GM23248 (cell line): ENCODE measurements around the gene EIF4G1. TPM values are rescaled to one million over a fixed set of nuclear protein-coding genes. Genes with fewer than 3 reads are reported as not detected.
A peak's percentile ranks its signal among the peaks of the same experiment; 100 is the strongest.

ENCODE experiments used
- DNase-seq: peaks from one replicate; pipeline ENCODE4 v3.0.0-alpha.2; 2015
- H2AFZ ChIP-seq: fragments of 200-600 bp; sonication (generic); 2 replicates; pipeline ENCODE4 v1.6.1; 2016; ENCODE audit warnings: antibody characterized with exemption
- H3F3A ChIP-seq: fragments of 200-600 bp; sonication (generic); 2 replicates; pipeline ENCODE4 v1.6.1; 2016; ENCODE audit warnings: mild to moderate bottlenecking, antibody characterized with exemption, mixed run types; ENCODE audit not compliant: insufficient read depth
- H3K27ac ChIP-seq: fragments of 200-600 bp; sonication (generic); 2 replicates; pipeline ENCODE4 v1.5.1; 2016; ENCODE audit warnings: mild to moderate bottlenecking
- H3K27me3 ChIP-seq: fragments of 200-600 bp; sonication (generic); replicated peaks from 2 replicates; pipeline ENCODE4 v1.6.1; 2016; ENCODE audit warnings: mild to moderate bottlenecking; ENCODE audit not compliant: insufficient read depth
- H3K36me3 ChIP-seq: fragments of 200-600 bp; sonication (generic); 2 replicates; pipeline ENCODE4 v1.6.1; 2016; ENCODE audit warnings: low read depth, mild to moderate bottlenecking
- H3K4me1 ChIP-seq: fragments of 200-600 bp; sonication (generic); 2 replicates; pipeline ENCODE4 v1.6.1; 2016; ENCODE audit warnings: mild to moderate bottlenecking; ENCODE audit not compliant: insufficient read depth
- H3K4me2 ChIP-seq: fragments of 200-600 bp; sonication (generic); one replicate; pipeline ENCODE4 v1.6.1; 2016; ENCODE audit warnings: mild to moderate bottlenecking; ENCODE audit not compliant: unreplicated experiment
- H3K4me3 ChIP-seq: fragments of 200-600 bp; sonication (generic); 2 replicates; pipeline ENCODE4 v1.5.1; 2016; ENCODE audit warnings: mild to moderate bottlenecking
- H3K79me2 ChIP-seq: fragments of 200-600 bp; sonication (generic); 2 replicates; pipeline ENCODE4 v1.6.1; 2016; ENCODE audit warnings: mild to moderate bottlenecking; ENCODE audit not compliant: insufficient read depth
- H3K9ac ChIP-seq: fragments of 200-600 bp; sonication (generic); 2 replicates; pipeline ENCODE4 v1.6.1; 2016; ENCODE audit warnings: mild to moderate bottlenecking
- H3K9me2 ChIP-seq: fragments of 200-600 bp; sonication (generic); 2 replicates; pipeline ENCODE4 v1.6.1; 2016; ENCODE audit warnings: mixed run types, mild to moderate bottlenecking, moderate library complexity; ENCODE audit not compliant: insufficient read depth
- H3K9me3 ChIP-seq: fragments of 200-600 bp; sonication (generic); one replicate; pipeline ENCODE4 v1.6.1; 2017; ENCODE audit warnings: low read depth
- H4K20me1 ChIP-seq: fragments of 200-600 bp; sonication (generic); 2 replicates; pipeline ENCODE4 v1.6.0; 2016; ENCODE audit not compliant: insufficient read depth
- EZH2 ChIP-seq: fragments of 200-600 bp; sonication (generic); IDR thresholded peaks from 2 replicates; pipeline ENCODE4 v1.6.1; 2018; ENCODE audit warnings: antibody characterized with exemption, mild to moderate bottlenecking; ENCODE audit not compliant: insufficient read depth, poor library complexity, severe bottlenecking
- EZH2phosphoT487 ChIP-seq: fragments of 200-600 bp; sonication (generic); IDR thresholded peaks from 2 replicates; pipeline ENCODE4 v1.6.1; 2018; ENCODE audit warnings: antibody characterized with exemption, moderate library complexity, mild to moderate bottlenecking, low read depth; ENCODE audit not compliant: insufficient read depth
- WGBS, 2 experiments: methylation state at CpG; one replicate each; pipeline ENCODE4 v1.1.6; 2015 to 2017; ENCODE audit warnings: low lambda C conversion rate in 2 of 2, low coverage in 1 of 2; ENCODE audit errors: missing lambda C conversion rate in 2 of 2; 5-methylcytosine and 5-hydroxymethylcytosine counted together
- in situ Hi-C: fragments of 300-500 bp; cut with MboI; formaldehyde crosslinking; loops from 2 replicates; pipeline ENCODE4 v1.15.0; 2020
- polyA plus RNA-seq: library from polyadenylated mRNA; unstranded; fragments of >200 nt; fragmentation: Nextera tagmentation; extraction: Ambion mirVana; gene quantifications from 2 replicates; pipeline ENCODE4 v1.2.1, GENCODE V29; 2016
- total RNA-seq: library from RNA; depleted of rRNA; stranded (reverse); fragments of >200 nt; shearing (Covaris generic); gene quantifications from 2 replicates; pipeline ENCODE4 v1.2.3, GENCODE V29; 2014

Gene EIF4G1
- total and polyA plus RNA-seq, 2 experiments from 2014 or later = 184 to 370 TPM

DNA sequence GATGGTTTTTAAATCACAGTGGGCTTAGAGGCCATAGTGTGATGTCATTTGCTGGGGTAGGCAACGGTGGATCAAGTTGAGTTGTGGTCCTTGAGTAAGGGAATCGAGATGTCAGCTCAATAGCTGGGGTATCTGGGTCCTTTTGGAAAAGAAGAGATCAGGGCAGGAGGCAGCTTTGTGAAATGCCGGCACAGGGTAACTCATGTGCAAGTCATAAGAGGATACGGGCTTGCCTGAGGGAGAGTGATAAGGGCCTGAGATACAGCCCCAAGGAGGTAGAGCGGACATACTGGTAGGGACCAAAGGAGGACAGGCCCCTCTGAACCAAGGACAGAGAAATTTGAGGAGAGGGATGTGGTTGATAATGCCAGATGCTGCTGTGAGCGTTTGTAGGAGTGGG is 18.8 kb downstream of the EIF4G1 start:
- H3K4me2 ChIP-seq = no peak overlapping the region
- no peak overlapping the region for H3K4me3 ChIP-seq
- peaks cover 70% of the 10 kb centered on the region for H3K79me2 ChIP-seq
- H3K9me3 ChIP-seq = no peaks in the 10 kb centered on the region
- peaks cover 58% of the 10 kb centered on the region for H3K36me3 ChIP-seq
- peak overlapping the region; percentile 88 for H3K9ac ChIP-seq
- H4K20me1 ChIP-seq = peaks cover 8% of the 10 kb centered on the region; the same call in 1 of the 2 replicates
- TF ChIP-seq EZH2 (no peak), EZH2phosphoT487 (no peak)
- no peaks in the 10 kb centered on the region for H3K9me2 ChIP-seq
- no peaks in the 10 kb centered on the region for H3K27me3 ChIP-seq
- in situ Hi-C loops = no loop called here
- H3K4me1 ChIP-seq = peaks cover 67% of the 10 kb centered on the region
- H3F3A ChIP-seq = peaks cover 86% of the 10 kb centered on the region
- no peak overlapping the region for H2AFZ ChIP-seq
- WGBS, 2 experiments = 68 to 72% methylated on average over 6 of the region's 6 CpGs
- DNase-seq = no peak
- H3K27ac ChIP-seq = peak overlapping the region; percentile 94

GRCh38 chr3:184333700-184334099 is 19.3 kb downstream of the EIF4G1 start:
- Histone ChIP-seq H3K9ac (peak overlapping the region; percentile 88), H3K4me3 (no peak overlapping the region), H3K9me2 (no peaks in the 10 kb centered on the region), H3K9me3 (no peaks in the 10 kb centered on the region), H3K79me2 (peaks cover 70% of the 10 kb centered on the region), H3K36me3 (peaks cover 53% of the 10 kb centered on the region), H3K27ac (peak overlapping the region; percentile 94), H3F3A (peaks cover 81% of the 10 kb centered on the region), H3K4me1 (peaks cover 72% of the 10 kb centered on the region), H2AFZ (no peak overlapping the region), H4K20me1 (peaks cover 8% of the 10 kb centered on the region; the same call in 1 of the 2 replicates), H3K27me3 (no peaks in the 10 kb centered on the region), H3K4me2 (no peak overlapping the region)
- in situ Hi-C loops = no loop called here
- no peak for DNase-seq
- TF ChIP-seq EZH2phosphoT487 = no peak
- no peak for TF ChIP-seq EZH2
- WGBS, 2 experiments = 67% methylated on average over 3 of the region's 3 CpGs

GRCh38 chr3:184334470-184335158 is 20.2 kb downstream of the EIF4G1 start:
- H4K20me1 ChIP-seq = peaks cover 8% of the 10 kb centered on the region; the same call in 1 of the 2 replicates
- H3K79me2 ChIP-seq = peaks cover 69% of the 10 kb centered on the region
- H3K27me3 ChIP-seq = no peaks in the 10 kb centered on the region
- 29 to 38% methylated on average over 14 to 15 of the region's 15 CpGs for WGBS, 2 experiments
- DNase-seq = peak; percentile 92
- in situ Hi-C loops = no loop called here
- H3K9ac ChIP-seq = peak overlapping the region; percentile 88
- H3K9me3 ChIP-seq = no peaks in the 10 kb centered on the region
- peaks cover 72% of the 10 kb centered on the region for H3K4me1 ChIP-seq
- peaks cover 72% of the 10 kb centered on the region for H3F3A ChIP-seq
- TF ChIP-seq EZH2phosphoT487 = no peak
- H3K4me3 ChIP-seq = no peak overlapping the region
- H3K36me3 ChIP-seq = peaks cover 44% of the 10 kb centered on the region
- H3K27ac ChIP-seq = peak overlapping the region; percentile 94
- H2AFZ ChIP-seq = no peak overlapping the region
- no peaks in the 10 kb centered on the region for H3K9me2 ChIP-seq
- H3K4me2 ChIP-seq = peak overlapping the region; percentile 33

DNA sequence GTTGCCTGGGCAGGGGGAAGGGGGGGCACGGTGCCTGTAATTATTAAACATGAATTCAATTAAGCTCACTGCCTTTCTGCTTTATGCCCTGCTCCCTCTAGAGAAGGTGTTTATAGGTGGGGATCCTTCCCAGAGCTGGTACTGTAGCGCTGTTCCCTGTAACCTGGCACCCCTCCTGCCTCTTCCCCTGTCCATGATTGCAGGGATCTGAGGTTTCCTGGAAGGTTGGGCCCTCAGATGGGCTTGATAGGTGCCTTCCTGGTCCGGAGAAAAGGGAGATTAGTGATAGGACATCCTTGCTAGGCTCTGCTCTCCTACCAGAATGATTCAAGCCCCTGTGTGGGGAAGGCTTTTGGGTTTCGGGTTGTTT is 20.9 kb downstream of the EIF4G1 start:
- no peaks in the 10 kb centered on the region for H3K9me2 ChIP-seq
- peaks cover 8% of the 10 kb centered on the region; the same call in 1 of the 2 replicates for H4K20me1 ChIP-seq
- no peak overlapping the region for H2AFZ ChIP-seq
- peaks cover 69% of the 10 kb centered on the region for H3K4me1 ChIP-seq
- in situ Hi-C loops = no loop called here
- DNase-seq = peak; percentile 42
- H3K4me2 ChIP-seq = no peak overlapping the region
- H3F3A ChIP-seq = peaks cover 65% of the 10 kb centered on the region
- no peaks in the 10 kb centered on the region for H3K9me3 ChIP-seq
- peaks cover 69% of the 10 kb centered on the region for H3K79me2 ChIP-seq
- H3K27me3 ChIP-seq = no peaks in the 10 kb centered on the region
- H3K9ac ChIP-seq = peak overlapping the region; percentile 88
- peak overlapping the region; percentile 94 for H3K27ac ChIP-seq
- no peak for TF ChIP-seq EZH2
- TF ChIP-seq EZH2phosphoT487 = no peak
- peak overlapping the region; percentile 72; the same call in 1 of the 2 replicates for H3K4me3 ChIP-seq
- WGBS, 2 experiments = 48 to 50% methylated on average over 4 of the region's 4 CpGs
- H3K36me3 ChIP-seq = peaks cover 37% of the 10 kb centered on the region
